Upper lobe of left lung (tissue), 6 donors: ENCODE measurements around the gene TBC1D32. TPM values are rescaled to one million over a fixed set of nuclear protein-coding genes. Genes with fewer than 3 reads are reported as not detected.

Experiments used
- ATAC-seq, 2 donors: fragments of 200-7000 bp; cut with Tn5 transposase; one replicate each; pipeline ENCODE4 v1.9.1; 2022; ENCODE audit warnings: mild to moderate bottlenecking in 2 of 2, moderate library complexity in 2 of 2; ENCODE audit not compliant: low FRiP score in 2 of 2
- DNase-seq, 2 donors: peaks; one replicate each; pipeline ENCODE4 v3.0.0-alpha.2; 2019 to 2020
- H3K27ac ChIP-seq, 4 donors: fragments of 200-600 bp; sonication (generic); one replicate each; pipeline ENCODE4 v1.5.1; 2016 to 2019
- H3K27me3 ChIP-seq, 4 donors: fragments of 200-600 bp; sonication (generic); one replicate each; pipeline ENCODE4 v1.5.1; 2017 to 2019
- H3K36me3 ChIP-seq, 4 donors: fragments of 200-600 bp; sonication (generic); one replicate each; pipeline ENCODE4 v1.5.1; 2016 to 2019
- H3K4me1 ChIP-seq, 4 donors: fragments of 200-600 bp; sonication (generic); one replicate each; pipeline ENCODE4 v1.5.1; 2018 to 2019
- H3K4me3 ChIP-seq, 4 donors: fragments of 200-600 bp; sonication (generic); one replicate each; pipeline ENCODE4 v1.5.1; 2017 to 2019; ENCODE audit warnings: mild to moderate bottlenecking in 2 of 4, moderate library complexity in 1 of 4
- H3K9me3 ChIP-seq, 4 donors: fragments of 200-600 bp; sonication (generic); one replicate each; pipeline ENCODE4 v1.5.1; 2018 to 2019
- CTCF ChIP-seq, 6 experiments: fragments of 450-650 bp in 4 of 6; fragments of 200-600 bp in 2 of 6; sonication (generic) in 2 of 6; IDR thresholded peaks; one replicate each; pipeline ENCODE4 v1.5.1; 2016 to 2019; ENCODE audit warnings: antibody characterized with exemption in 6 of 6
- EP300 ChIP-seq, 4 donors: sonication (generic); formaldehyde crosslinking; IDR thresholded peaks; one replicate each; pipeline ENCODE4 v1.5.1; 2017; ENCODE audit warnings: antibody characterized with exemption in 4 of 4, control low read depth in 2 of 4
- POLR2A ChIP-seq, 4 donors: fragments of 450-650 bp; IDR thresholded peaks; one replicate each; pipeline ENCODE4 v1.5.1; 2016 to 2017; ENCODE audit warnings: antibody characterized with exemption in 4 of 4, mild to moderate bottlenecking in 2 of 4
- POLR2AphosphoS5 ChIP-seq, 2 donors: sonication (generic); formaldehyde crosslinking; IDR thresholded peaks; one replicate each; pipeline ENCODE4 v1.5.1; 2017; ENCODE audit warnings: antibody characterized with exemption in 2 of 2
- WGBS, 2 donors: methylation state at CpG; one replicate each; pipeline ENCODE4 v1.1.5; 2017 to 2018; 5-methylcytosine and 5-hydroxymethylcytosine counted together
- total RNA-seq, 6 donors: library from RNA; depleted of rRNA in 4 of 6; stranded (reverse); fragments of >200 nt in 4 of 6; gene quantifications; one replicate each; pipeline versions ENCODE4 v1.1.0 to v1.2.1, GENCODE V29; 2016 to 2021
- donor health status: DM: no; HTN: no; CAD: no; lungs with moderate emphysema.
- donor health status: DM: no; HTN: yes; CAD: no; lungs with severe emphysema.

TBC1D32 gene
- total RNA-seq, 6 donors from 2014 or later, result 1.2 to 13.5 (median 5.3) TPM

- no peaks in the 10 kb centered on the region for H3K4me1 ChIP-seq
- H3K36me3 ChIP-seq, result no peaks in the 10 kb centered on the region
- DNase-seq (no peak), ATAC-seq (no peak)
- H3K9me3 ChIP-seq, result no peaks in the 10 kb centered on the region
- no peaks in the 10 kb centered on the region for H3K27me3 ChIP-seq
- no peak overlapping the region for H3K4me3 ChIP-seq
- no peak for TF ChIP-seq CTCF (IDR thresholded peaks at IDR 0.05)
- no peak overlapping the region for H3K27ac ChIP-seq
- 96 to 100% methylated on average over 1 of the region's 1 CpG for WGBS, 2 donors
Observed at GRCh38 chr6:121285041-121285440, 49.2 kb downstream of the TBC1D32 start.

GRCh38 chr6:121274666-121275295 is 59.5 kb downstream of the TBC1D32 start:
- ATAC-seq (no peak), DNase-seq (no peak)
- Histone ChIP-seq H3K9me3 (no peaks in the 10 kb centered on the region), H3K27me3 (no peaks in the 10 kb centered on the region), H3K36me3 (peaks cover 0 to 5% (median 0%) of the 10 kb centered on the region in 4 donors), H3K4me1 (no peaks in the 10 kb centered on the region), H3K4me3 (no peak overlapping the region), H3K27ac (no peak overlapping the region)
- TF ChIP-seq POLR2AphosphoS5 (IDR thresholded peaks at IDR 0.05) (no peak), POLR2A (IDR thresholded peaks at IDR 0.05) (no peak), EP300 (IDR thresholded peaks at IDR 0.05) (no peak), CTCF (IDR thresholded peaks at IDR 0.05) (no peak)
- WGBS, 2 donors, result 90 to 93% methylated on average over 3 of the region's 3 CpGs

GRCh38 chr6:121263742-121264141 is 70.5 kb downstream of the TBC1D32 start:
- H3K27me3 ChIP-seq, result no peaks in the 10 kb centered on the region
- ATAC-seq (no peak), DNase-seq (no peak)
- TF ChIP-seq EP300 (IDR thresholded peaks at IDR 0.05), result no peak
- no peak for TF ChIP-seq POLR2A (IDR thresholded peaks at IDR 0.05)
- TF ChIP-seq CTCF (IDR thresholded peaks at IDR 0.05), result no peak
- TF ChIP-seq POLR2AphosphoS5 (IDR thresholded peaks at IDR 0.05), result no peak
- no peaks in the 10 kb centered on the region for H3K4me1 ChIP-seq
- 92 to 93% methylated on average over 3 of the region's 3 CpGs for WGBS, 2 donors
- no peak overlapping the region for H3K27ac ChIP-seq
- no peak overlapping the region for H3K4me3 ChIP-seq
- peaks cover 5 to 25% (median 10%) of the 10 kb centered on the region in 4 donors for H3K9me3 ChIP-seq
- H3K36me3 ChIP-seq, result no peaks in the 10 kb centered on the region

GRCh38 chr6:121260651-121261102 is 73.6 kb downstream of the TBC1D32 start:
- H3K27me3 ChIP-seq, result no peaks in the 10 kb centered on the region
- no peak overlapping the region for H3K4me3 ChIP-seq
- no peaks in the 10 kb centered on the region for H3K4me1 ChIP-seq
- H3K27ac ChIP-seq, result no peak overlapping the region
- peaks cover 5 to 14% (median 10%) of the 10 kb centered on the region in 4 donors for H3K9me3 ChIP-seq
- DNase-seq (no peak), ATAC-seq (peak; percentile 40 to 72)
- peaks cover 0 to 2% (median 0%) of the 10 kb centered on the region in 4 donors for H3K36me3 ChIP-seq
- TF ChIP-seq POLR2AphosphoS5 (IDR thresholded peaks at IDR 0.05) (no peak), EP300 (IDR thresholded peaks at IDR 0.05) (no peak), POLR2A (IDR thresholded peaks at IDR 0.05) (no peak), CTCF (IDR thresholded peaks at IDR 0.05) (no peak)
- WGBS, 2 donors, result 100% methylated on average over 6 of the region's 9 CpGs; no CpG with 5 or more reads in 1 of the 2 donors

- H3K4me1 ChIP-seq, result no peaks in the 10 kb centered on the region
- no peak overlapping the region for H3K4me3 ChIP-seq
- ATAC-seq (no peak), DNase-seq (no peak)
- no peak overlapping the region for H3K27ac ChIP-seq
- peaks cover 0 to 22% (median 5%) of the 10 kb centered on the region in 4 donors for H3K9me3 ChIP-seq
- TF ChIP-seq POLR2AphosphoS5 (IDR thresholded peaks at IDR 0.05) (no peak), EP300 (IDR thresholded peaks at IDR 0.05) (no peak), CTCF (IDR thresholded peaks at IDR 0.05) (no peak), POLR2A (IDR thresholded peaks at IDR 0.05) (no peak)
- H3K27me3 ChIP-seq, result no peaks in the 10 kb centered on the region
- H3K36me3 ChIP-seq, result no peaks in the 10 kb centered on the region
Observed at GRCh38 chr6:121247386-121247785, 86.9 kb downstream of the TBC1D32 start.
